ENCODE measurements around the gene MYO5B. TPM values are rescaled to one million over a fixed set of nuclear protein-coding genes. Genes with fewer than 3 reads are reported as not detected.
"Not testable (repeated sequence)": the region's sequence is repeated elsewhere in the genome, so short reads cannot be mapped to it uniquely, and the experiment has no call there.

The MYO5B gene
- polyA plus RNA-seq, 2 of the 4 experiments (the other 2 are of a cell fraction) = 6.4 to 18.4 TPM

- H3K9me3 ChIP-seq = no peaks in the 10 kb centered on the region
- TF ChIP-seq POLR2A (IDR thresholded peaks at IDR 0.05; ENCODE audit: low read length) (no peak), JUNB (IDR thresholded peaks at IDR 0.05) (no peak), EP300 (IDR thresholded peaks at IDR 0.05) (no peak), NR3C1 (IDR thresholded peaks at IDR 0.05) (no peak), RFX5 (IDR thresholded peaks at IDR 0.05) (no peak), SREBF2 (IDR thresholded peaks at IDR 0.05) (no peak), RARB (CRISPR knock-in tag; IDR thresholded peaks at IDR 0.05) (no peak), REST (IDR thresholded peaks at IDR 0.05) (no peak), POLR2AphosphoS2 (conservative IDR thresholded peaks at IDR 0.05; ENCODE audit: low read length) (no peak), EHF (CRISPR knock-in tag; IDR thresholded peaks at IDR 0.05) (no peak), ATOH8 (CRISPR knock-in tag; IDR thresholded peaks at IDR 0.05; ENCODE audit: low read depth) (no peak), HEYL (CRISPR knock-in tag; IDR thresholded peaks at IDR 0.05) (no peak), CBX8 (IDR thresholded peaks at IDR 0.05) (no peak)
- TF ChIP-seq, protein P1, sequence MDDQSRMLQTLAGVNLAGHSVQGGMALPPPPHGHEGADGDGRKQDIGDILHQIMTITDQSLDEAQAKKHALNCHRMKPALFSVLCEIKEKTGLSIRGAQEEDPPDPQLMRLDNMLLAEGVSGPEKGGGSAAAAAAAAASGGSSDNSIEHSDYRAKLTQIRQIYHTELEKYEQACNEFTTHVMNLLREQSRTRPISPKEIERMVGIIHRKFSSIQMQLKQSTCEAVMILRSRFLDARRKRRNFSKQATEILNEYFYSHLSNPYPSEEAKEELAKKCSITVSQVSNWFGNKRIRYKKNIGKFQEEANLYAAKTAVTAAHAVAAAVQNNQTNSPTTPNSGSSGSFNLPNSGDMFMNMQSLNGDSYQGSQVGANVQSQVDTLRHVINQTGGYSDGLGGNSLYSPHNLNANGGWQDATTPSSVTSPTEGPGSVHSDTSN (IDR thresholded peaks at IDR 0.05) = no peak
- ATAC-seq (no peak), DNase-seq (ENCODE audit: low read depth in 1 of 2, low spot score in 1 of 2) (no peak), FAIRE-seq (no peak)
- H3K4me2 ChIP-seq = no peak overlapping the region
- CTCF ChIA-PET = no interaction called here
- WGBS (ENCODE audit: missing lambda C conversion rate) = 93% methylated on average over 4 of the region's 4 CpGs
- no peaks in the 10 kb centered on the region for H3K4me1 ChIP-seq
- POLR2A ChIA-PET = no interaction called here
- H3K4me3 ChIP-seq = no peak overlapping the region
- no peak overlapping the region for H3K27ac ChIP-seq
Observed at GRCh38 chr18:49798001-49798400, 396.9 kb downstream of the MYO5B start.

DNA sequence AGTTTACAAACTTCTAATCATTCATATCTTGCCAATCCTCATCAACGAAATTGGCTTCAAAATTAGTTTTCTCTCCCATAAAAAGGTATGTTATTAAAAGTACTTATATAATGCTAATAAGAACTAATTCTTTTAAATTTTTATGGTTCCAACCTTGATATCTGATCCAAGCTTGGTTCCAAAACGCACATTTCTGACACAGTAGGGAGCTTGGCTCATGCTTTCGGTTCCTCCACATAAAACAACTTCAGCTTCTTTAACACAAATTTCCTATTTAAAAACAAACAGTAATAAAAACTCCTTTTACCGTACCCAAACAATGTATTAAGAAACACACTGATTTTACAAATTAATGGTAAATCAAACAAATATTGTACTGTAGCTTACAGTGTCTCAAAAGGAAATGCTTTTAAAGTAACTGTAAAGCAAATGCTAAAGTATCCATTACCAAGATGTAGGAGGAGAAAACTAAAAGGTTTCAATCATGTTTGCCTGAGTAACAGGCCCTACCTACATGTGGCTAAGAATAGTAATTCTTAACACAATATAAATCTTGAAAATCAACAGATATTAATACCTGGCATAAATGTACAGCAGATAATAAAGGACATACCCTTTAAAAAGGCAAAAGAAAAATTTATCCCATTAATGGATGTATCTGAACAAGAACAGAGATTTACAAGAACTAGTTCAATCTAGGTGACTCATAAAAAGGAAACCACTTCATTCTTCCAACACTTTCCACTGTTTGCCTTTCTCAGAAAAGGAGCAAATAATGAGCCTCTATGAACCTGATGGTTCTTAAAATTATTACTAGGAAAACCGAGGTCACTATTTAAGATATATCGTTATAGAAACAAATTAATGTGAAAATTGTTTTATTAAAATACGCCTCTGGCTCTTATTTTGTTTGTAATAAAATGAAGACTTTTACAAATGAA, 399.1 kb downstream of the MYO5B start:
- ChIA-PET CTCF (no interaction called here), POLR2A (no interaction called here)
- Histone ChIP-seq H3K4me2 (no peak overlapping the region), H3K27ac (no peak overlapping the region), H3K9me3 (no peaks in the 10 kb centered on the region), H3K4me3 (no peak overlapping the region), H3K4me1 (no peaks in the 10 kb centered on the region)
- no peak for TF ChIP-seq JUNB (IDR thresholded peaks at IDR 0.05)
- no peak for TF ChIP-seq CEBPB (IDR thresholded peaks at IDR 0.05)
- TF ChIP-seq BHLHE40 (IDR thresholded peaks at IDR 0.05; ENCODE audit: low read depth, low read length) = no peak
- no peak for TF ChIP-seq MYC (IDR thresholded peaks at IDR 0.05; ENCODE audit: borderline replicate concordance, low read length)
- no peak for DNase-seq (ENCODE audit: low read depth in 1 of 2, low spot score in 1 of 2)
- ATAC-seq = no peak
- 74% methylated on average over 7 of the region's 7 CpGs for WGBS (ENCODE audit: missing lambda C conversion rate)
- FAIRE-seq = no peak

- no peaks in the 10 kb centered on the region for H3K4me1 ChIP-seq
- H3K27ac ChIP-seq = no peak overlapping the region
- H3K4me3 ChIP-seq = no peak overlapping the region
- 92% methylated on average over 3 of the region's 3 CpGs for WGBS (ENCODE audit: missing lambda C conversion rate)
- no peak for ATAC-seq
- TF ChIP-seq, protein P2, sequence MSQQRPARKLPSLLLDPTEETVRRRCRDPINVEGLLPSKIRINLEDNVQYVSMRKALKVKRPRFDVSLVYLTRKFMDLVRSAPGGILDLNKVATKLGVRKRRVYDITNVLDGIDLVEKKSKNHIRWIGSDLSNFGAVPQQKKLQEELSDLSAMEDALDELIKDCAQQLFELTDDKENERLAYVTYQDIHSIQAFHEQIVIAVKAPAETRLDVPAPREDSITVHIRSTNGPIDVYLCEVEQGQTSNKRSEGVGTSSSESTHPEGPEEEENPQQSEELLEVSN (IDR thresholded peaks at IDR 0.05; ENCODE audit: borderline replicate concordance, low read depth) = no peak
- no peak for TF ChIP-seq NPAS2 (CRISPR knock-in tag; IDR thresholded peaks at IDR 0.05; ENCODE audit: borderline replicate concordance)
- TF ChIP-seq ESRRA (IDR thresholded peaks at IDR 0.05; ENCODE audit: borderline replicate concordance, low read length) = no peak
- TF ChIP-seq, protein P3, sequence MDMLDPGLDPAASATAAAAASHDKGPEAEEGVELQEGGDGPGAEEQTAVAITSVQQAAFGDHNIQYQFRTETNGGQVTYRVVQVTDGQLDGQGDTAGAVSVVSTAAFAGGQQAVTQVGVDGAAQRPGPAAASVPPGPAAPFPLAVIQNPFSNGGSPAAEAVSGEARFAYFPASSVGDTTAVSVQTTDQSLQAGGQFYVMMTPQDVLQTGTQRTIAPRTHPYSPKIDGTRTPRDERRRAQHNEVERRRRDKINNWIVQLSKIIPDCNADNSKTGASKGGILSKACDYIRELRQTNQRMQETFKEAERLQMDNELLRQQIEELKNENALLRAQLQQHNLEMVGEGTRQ (IDR thresholded peaks at IDR 0.05) = no peak
- H3K4me2 ChIP-seq = no peak overlapping the region
- no peaks in the 10 kb centered on the region for H3K9me3 ChIP-seq
- ChIA-PET POLR2A (no interaction called here), CTCF (no interaction called here)
- FAIRE-seq = no peak
- DNase-seq (ENCODE audit: low read depth in 1 of 2, low spot score in 1 of 2) = no peak
Observed at GRCh38 chr18:49794743-49795142, 400.2 kb downstream of the MYO5B start.

DNA sequence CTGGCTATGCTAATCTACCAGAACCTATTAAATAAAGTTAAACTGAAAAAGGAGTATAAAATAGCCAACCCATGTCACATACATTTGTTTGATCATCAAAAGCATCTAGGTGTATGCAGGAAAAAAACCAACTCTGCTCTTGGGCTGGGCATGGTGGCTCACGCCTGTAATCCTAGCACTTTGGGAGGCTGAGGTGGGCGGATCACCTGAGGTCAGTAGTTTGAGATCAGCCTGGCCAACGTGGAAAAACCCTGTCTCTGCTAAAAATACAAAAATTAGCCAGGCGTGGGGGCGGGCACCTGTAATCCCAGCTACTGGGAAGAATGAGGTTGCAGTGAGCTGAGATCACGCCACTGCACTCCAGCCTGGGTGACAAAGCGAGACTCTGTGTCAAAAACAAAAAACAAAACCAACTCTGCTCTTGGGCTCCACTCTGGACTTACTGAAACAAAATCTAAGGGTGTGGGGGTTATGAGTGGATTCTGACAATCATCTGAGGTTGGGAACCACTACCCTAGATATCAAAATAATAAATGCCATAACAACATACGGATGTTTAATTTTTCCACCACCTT, 405.3 kb downstream of the MYO5B start:
- ATAC-seq; H3K4me2 ChIP-seq; CTCF ChIA-PET; H3K27ac ChIP-seq; FAIRE-seq; DNase-seq (ENCODE audit: low read depth in 1 of 2, low spot score in 1 of 2); H3K9me3 ChIP-seq; POLR2A ChIA-PET; H3K4me3 ChIP-seq; H3K4me1 ChIP-seq: not testable (repeated sequence)
- WGBS (ENCODE audit: missing lambda C conversion rate) = 76% methylated on average over 8 of the region's 8 CpGs

All from A549 (cell line).